C4-2B (cell line): ENCODE results near the gene CD8A.
"Not testable (repeated sequence)": the region's sequence is repeated elsewhere in the genome, so short reads cannot be mapped to it uniquely, and the experiment has no call there.

Experiments used
- H3K27ac ChIP-seq: fragments of 450-650 bp; 2 replicates; pipeline ENCODE4 v1.5.1; 2017
- CTCF ChIP-seq: fragments of 450-650 bp; conservative IDR thresholded peaks from 2 replicates; pipeline ENCODE4 v1.5.1; 2017; ENCODE audit warnings: mild to moderate bottlenecking
- ZFX ChIP-seq: fragments of 450-650 bp; IDR thresholded peaks from 2 replicates; pipeline ENCODE4 v1.6.1; 2017

Gene CD8A

GRCh38 chr2:86790676-86791572, at the start of gene CD8A:
CD8A (minus strand) TSS chr2:86790913; CDS start chr2:86790825, 88 bp downstream.
- no peak for TF ChIP-seq CTCF
- TF ChIP-seq ZFX, result no peak
- H3K27ac ChIP-seq, result no peak within 1 kb of the TSS

GRCh38 chr2:86839871-86840548, 49.3 kb upstream of the CD8A start:
- not testable (repeated sequence) for H3K27ac ChIP-seq

DNA sequence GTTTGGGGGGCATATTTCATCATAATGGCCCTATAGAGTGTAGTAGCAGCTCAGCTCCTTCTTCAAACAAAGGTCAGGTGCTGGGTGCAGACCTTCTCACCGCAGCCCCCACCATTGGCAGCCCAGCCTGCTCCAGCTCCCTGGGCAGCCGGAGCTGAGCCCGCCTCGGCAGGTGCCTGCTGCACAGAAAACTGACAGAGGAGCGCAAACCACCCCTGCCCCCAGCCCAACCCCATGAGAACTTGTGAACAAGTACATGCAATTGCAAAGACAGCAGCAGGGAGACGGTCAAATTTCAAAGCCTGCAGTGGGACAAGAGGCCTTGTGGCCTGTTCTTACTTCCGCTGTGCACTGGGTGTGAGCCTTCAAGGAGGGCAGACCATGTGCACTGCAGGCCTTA, 48.7 kb upstream of the CD8A start:
- not testable (repeated sequence) for H3K27ac ChIP-seq

DNA sequence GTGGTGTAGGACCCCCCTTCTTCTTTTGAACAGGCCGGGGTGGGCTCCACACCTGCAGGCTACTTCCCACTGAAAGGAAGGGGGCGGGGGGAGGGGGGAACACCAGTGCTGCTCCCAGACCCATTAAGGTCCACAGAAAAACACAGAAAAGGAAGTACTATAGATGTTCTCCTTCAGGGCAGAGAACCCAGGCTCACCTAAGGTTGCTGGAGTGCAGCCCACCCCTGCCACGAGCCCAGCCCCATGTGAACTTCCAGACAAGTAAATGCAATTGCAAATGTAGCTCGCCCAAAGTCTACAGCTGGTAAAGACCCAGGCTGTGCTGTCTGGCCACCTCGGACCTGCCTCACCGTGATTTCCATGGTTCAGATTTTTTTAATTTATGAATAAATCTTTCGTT, 47.0 kb upstream of the CD8A start:
- not testable (repeated sequence) for H3K27ac ChIP-seq

DNA sequence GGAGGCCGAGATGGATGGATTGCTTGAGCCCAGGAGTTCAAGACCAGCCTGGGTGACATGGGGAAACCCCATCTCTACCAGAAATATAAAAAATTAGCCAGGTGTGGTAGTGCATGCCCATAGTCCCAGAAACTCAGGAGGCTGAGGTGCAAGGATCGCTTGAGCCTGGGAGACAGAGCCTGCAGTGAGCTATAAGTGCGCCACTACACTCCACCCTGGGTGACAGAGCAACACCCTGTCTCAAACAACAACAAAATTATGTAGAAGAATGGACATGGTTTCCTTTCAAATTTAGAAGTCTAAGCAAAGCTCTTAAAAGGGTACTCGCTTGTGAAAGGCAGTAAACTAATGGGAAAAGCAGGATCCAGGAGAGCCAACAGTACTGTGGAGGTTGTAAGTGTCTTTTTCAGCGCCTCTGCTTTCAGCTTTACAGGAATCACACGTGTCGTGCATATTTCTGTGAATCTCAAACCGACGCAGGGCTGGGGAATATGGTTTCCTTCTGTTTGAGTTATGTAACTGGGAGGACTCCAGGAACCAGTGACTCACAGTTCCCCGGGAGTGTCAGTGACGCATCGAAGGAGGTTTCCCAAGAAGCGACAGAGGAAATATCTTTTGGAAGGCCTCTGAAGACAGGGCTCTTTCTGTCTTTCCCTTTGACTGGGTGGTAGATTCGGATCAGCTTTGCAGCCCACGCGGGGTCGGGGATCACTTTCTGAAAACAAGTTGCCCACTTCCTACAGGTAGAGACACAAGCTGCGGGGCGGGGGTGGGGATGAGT, 46.4 kb upstream of the CD8A start:
- H3K27ac ChIP-seq, result peak overlapping the region; percentile 34; the same call in 1 of the 2 replicates

DNA sequence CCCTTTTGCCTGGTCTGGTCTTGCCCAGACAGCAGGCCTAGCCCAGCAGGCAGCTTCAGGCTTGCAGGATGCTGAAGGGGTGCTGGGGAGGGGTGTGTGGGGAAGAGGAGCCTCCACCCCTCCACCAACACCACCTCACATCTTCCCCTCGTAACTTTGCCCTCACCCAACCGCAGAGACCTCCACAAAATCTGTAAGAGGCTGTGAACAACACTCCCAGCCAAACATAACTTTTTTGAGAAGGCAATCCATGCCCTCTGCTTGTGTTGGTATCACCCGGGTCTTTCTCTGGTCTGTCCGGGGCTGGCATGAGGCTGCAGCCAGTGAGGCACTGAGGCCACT, 44.8 kb upstream of the CD8A start:
- H3K27ac ChIP-seq, result not testable (repeated sequence)

GRCh38 chr2:86833315-86833714, 42.6 kb upstream of the CD8A start:
- H3K27ac ChIP-seq, result no peak overlapping the region
- TF ChIP-seq ZFX (no peak), CTCF (no peak)

DNA sequence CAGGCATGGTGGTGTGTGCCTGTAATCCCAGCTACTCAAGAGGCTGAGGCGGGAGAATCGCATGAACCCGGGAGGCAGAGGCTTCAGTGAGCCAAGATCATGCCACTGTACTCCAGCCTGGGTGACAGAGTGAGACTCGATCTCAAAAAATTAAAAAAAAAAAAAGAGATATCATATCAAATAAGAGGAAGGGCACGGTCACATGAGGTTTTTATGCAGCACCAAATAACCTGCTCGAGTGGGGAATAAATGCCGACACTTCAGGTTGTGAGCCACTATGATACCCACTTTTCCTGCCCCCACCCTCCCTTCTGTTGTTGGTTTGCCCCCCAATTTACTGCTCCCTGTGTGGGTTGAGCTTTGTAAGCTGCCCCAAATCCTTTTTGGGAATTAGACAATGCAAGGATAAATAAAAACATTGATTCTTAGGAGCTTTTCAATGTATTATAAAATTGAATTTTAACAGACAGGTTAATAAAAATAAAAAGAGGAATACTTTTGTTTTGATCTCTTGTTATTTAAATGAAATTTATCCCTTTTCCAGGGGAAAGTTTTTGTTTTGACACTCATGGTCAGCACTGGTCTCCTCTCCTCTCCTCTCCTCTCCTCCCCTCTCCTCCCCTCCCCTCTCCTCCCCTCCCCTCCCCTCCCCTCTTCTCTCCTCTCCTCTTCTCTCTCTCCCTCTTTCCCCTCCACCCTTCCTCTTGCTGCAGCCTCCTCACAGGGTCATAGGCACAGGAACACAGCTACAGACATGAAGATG, 41.8 kb upstream of the CD8A start:
- H3K27ac ChIP-seq, result no peak overlapping the region
- no peak for TF ChIP-seq ZFX
- TF ChIP-seq CTCF, result no peak

DNA sequence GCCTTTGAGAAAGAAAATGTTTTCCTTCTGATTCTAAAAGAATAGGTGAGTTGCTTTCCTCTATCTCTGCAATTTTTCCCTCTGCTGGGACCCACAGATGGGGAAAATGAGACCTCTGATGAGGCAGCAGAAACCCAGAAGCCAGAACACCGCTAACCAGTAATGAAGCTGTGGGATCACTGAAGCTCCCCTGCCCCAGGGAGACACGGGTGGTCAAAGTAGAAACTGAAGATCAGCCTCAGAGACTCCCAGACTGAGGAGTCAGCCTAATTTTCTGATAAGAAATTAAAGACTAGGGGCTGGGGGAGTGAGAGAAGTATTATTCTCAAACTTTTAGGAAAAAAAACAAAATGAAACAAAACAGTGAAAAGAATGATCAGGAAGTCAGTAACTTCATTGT, 40.8 kb upstream of the CD8A start:
- no peak for TF ChIP-seq CTCF
- no peak for TF ChIP-seq ZFX
- no peak overlapping the region for H3K27ac ChIP-seq
